ENCODE data around the gene UBL7.

Gene UBL7

GRCh38 chr15:74421302-74422245 is 39.4 kb downstream of the UBL7 start:
- DNase-seq: no peak

GRCh38 chr15:74420193-74420905 is 40.6 kb downstream of the UBL7 start:
- no peak for DNase-seq

GRCh38 chr15:74419432-74419831 is 41.5 kb downstream of the UBL7 start:
- no peak for DNase-seq

- DNase-seq: no peak
These were observed 42.2 kb downstream of the UBL7 start for GRCh38 chr15:74418575-74419338.

- no peak for DNase-seq
These were observed 43.3 kb downstream of the UBL7 start for GRCh38 chr15:74417670-74418069.

GRCh38 chr15:74417225-74417624 is 43.7 kb downstream of the UBL7 start:
- peak; percentile 65 for DNase-seq

DNA sequence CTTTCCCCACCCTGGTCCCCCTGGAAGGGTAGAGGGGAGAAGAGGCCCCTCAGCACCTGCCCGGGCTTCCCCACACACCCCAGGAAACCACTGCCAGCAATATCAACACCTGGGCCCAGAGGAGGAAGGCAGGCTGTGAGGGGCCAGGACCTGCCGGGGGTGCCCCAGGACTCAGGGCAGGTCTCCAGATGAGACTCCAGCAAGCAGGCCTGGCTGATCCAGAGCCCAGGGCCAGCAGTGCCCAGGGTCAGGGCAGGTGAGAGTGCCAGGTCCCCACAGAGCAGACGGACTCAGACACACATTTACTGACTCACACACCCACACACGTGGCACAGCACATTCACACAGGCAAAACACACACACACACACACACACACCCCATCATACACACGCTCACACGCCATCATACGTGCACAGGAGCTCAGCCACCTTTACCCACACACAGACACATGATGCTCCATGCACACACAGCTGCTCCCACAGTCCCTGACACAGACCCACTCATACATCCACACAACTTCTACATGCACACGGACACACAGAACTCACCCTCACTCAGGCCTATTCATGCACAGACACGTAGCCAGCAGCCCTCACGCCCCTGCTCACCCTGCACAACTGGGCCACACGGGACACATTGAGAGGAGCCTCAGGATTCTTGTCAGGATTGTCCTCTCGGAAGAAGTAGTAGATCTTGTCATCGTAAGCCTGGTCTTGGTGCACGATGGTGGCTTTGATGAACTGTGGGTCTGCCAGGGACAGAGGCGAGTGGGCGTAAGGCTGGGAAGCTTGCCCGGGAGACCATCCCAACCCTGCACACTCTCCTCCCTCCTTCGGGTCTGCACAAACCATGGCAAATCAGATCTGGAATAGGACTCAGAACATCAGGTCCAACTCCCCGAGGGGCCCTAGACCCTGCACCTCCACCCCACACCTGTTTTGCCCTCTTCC is 44.7 kb downstream of the UBL7 start:
- DNase-seq: no peak

GRCh38 chr15:74414603-74415338 is 46.2 kb downstream of the UBL7 start:
- no peak for DNase-seq

DNA sequence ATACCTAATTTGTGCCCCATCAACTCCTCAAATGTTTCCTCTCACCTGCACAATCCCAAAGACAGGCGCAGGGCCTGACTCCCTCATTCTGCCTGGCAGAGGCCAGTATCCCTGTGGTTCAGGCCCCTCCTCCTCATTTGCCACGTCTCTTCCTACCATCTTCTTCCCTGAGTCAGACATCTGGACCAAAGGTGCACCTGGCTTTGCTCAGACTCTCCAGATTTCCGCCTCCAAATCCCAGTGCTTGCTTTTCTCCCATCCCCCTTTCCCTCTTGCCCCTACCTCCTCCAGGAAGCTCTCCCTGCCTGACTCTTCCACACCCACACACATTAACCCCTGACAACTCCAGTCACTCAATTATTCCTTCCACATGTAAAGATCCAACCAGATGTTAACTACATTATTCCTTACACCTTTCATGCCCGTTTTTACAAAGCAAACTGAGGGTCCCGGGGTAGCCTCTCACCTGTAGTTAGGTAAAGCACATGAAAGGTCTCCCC is 46.8 kb downstream of the UBL7 start:
- no peak for DNase-seq

- DNase-seq: no peak
These were observed 47.4 kb downstream of the UBL7 start for GRCh38 chr15:74413350-74414080.

GRCh38 chr15:74412159-74412558 is 48.8 kb downstream of the UBL7 start:
- DNase-seq: no peak

DNA sequence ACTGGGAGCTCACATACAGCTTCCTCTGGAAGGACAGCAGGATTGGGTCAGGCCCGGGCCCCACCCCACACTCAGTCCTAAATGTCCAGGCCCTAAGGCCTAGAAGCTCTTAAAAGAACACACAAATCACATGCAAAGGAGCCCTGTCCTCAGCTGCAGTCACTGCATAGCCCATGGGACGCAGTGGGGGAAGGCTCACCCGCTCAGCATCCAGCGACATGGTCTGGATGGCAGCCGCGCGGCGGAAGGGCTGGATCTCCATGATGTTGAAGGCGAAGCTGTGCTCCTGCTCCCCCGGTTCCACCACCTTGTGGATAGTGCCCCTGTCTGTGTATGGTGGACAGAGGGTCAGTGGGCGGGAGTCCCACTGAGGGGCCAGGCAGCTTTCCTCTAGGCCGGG is 49.3 kb downstream of the UBL7 start:
- no peak for DNase-seq

GRCh38 chr15:74410502-74410901 is 50.5 kb downstream of the UBL7 start:
- DNase-seq: no peak

GRCh38 chr15:74409225-74409624 is 51.7 kb downstream of the UBL7 start:
- DNase-seq: no peak

DNA sequence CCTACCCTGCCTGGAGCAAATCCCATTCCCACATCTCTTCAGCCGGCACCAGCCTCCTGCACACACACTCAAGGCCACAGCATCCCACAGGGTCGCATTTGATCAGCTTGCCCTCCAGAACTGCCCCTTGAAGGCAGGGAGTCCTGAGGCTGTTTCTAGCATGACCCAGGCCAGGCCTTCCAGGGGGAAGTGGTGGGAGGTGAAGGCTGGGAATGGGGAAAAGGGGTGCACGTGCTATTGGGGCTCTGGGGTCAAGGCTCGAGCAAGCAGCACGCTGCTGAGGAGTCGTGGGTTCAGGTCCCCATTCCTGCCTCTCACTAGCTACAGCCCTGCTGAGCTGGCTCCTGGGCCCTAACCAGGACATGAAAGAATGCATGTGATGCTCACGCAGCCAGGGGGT is 52.1 kb downstream of the UBL7 start:
- no peak for DNase-seq

GRCh38 chr15:74408385-74408784 is 52.6 kb downstream of the UBL7 start:
- no peak for DNase-seq

- DNase-seq: peak; percentile 66
These were observed 53.8 kb downstream of the UBL7 start for GRCh38 chr15:74406992-74407705.

- DNase-seq: no peak
These were observed 54.4 kb downstream of the UBL7 start for GRCh38 chr15:74406517-74406916.

DNA sequence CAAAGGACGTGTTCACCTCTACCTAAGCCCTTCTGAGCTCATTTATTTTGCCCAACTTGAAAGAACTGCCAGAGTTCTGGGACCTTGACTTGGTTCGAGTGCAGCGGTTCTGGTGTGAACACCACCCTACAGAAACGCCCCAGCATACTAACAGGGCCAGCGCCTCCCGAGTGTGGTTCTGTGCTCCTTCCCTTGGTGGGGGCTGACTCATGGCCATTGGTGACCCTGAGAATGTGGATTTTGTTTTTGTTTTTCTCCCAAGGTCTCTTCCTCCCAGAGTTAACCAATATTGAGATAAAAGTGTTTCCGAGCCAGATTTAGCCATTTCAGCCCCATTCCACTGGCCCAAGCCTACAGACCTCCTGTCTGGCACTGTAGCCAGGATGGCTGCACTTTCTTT is 55.1 kb downstream of the UBL7 start:
- no peak for DNase-seq
